ENCODE measurements around the gene IL17RA.
A peak's percentile ranks its signal among the peaks of the same experiment; 100 is the strongest.

Gene IL17RA

DNA sequence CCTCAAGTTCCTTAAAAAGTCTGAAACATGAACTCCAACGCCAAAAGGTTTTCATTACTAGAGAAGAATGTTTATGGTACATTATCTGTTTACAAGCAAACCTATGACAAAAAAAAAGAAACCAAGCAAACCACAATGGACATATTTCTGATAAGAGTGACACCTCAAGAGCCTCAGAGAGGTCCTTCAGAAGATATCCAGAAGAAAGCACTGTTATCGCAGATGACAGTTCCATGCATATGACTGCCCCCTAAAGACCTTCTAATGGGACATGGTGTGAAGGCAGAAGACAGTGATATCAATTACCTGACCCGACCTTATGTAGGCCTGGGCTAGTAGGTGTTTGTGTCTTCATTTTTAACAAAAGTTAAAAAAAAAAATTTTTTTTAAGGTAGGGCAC is 71.1 kb downstream of the IL17RA start:
- H3K4me2 ChIP-seq (ENCODE audit: low read depth, low read length), result no peak overlapping the region
- no peaks in the 10 kb centered on the region for H3K27me3 ChIP-seq (replicated peaks; ENCODE audit: insufficient read depth, low read length)
- H3K9me2 ChIP-seq (replicated peaks; ENCODE audit: insufficient read depth, low read length), result no peaks in the 10 kb centered on the region
- peaks cover 5% of the 10 kb centered on the region; the same call in 1 of the 2 replicates for H3K4me1 ChIP-seq (ENCODE audit: low read length)
- no peaks in the 10 kb centered on the region for H3K9me3 ChIP-seq (replicated peaks; ENCODE audit: insufficient read depth, low read length)
- no peaks in the 10 kb centered on the region for H4K20me1 ChIP-seq (ENCODE audit: insufficient read depth, low read length)
- no peak overlapping the region for H2AFZ ChIP-seq (ENCODE audit: low read length)
- no peaks in the 10 kb centered on the region for H3K36me3 ChIP-seq (replicated peaks; ENCODE audit: insufficient read depth, low read length)
- peaks cover 63% of the 10 kb centered on the region for H3K79me2 ChIP-seq (ENCODE audit: low read length)
- no peak overlapping the region for H3K4me3 ChIP-seq (ENCODE audit: low read length)
- DNase-seq, result no peak
- H3K9ac ChIP-seq (ENCODE audit: low read length), result no peak overlapping the region
- peaks cover 7% of the 10 kb centered on the region; the same call in 1 of the 2 replicates for H3F3A ChIP-seq (ENCODE audit: insufficient read depth, low read length)
- TF ChIP-seq CTCF (IDR thresholded peaks at IDR 0.05; ENCODE audit: low read length), result no peak
- TF ChIP-seq EZH2phosphoT487 (IDR thresholded peaks at IDR 0.05; ENCODE audit: low read length), result no peak
- no peak for TF ChIP-seq EZH2 (optimal IDR thresholded peaks at IDR 0.05; ENCODE audit: low read depth, low read length)
- H3K27ac ChIP-seq (ENCODE audit: low read length), result no peak overlapping the region

GRCh38 chr22:17157714-17158113 is 72.9 kb downstream of the IL17RA start:
- Histone ChIP-seq H3F3A (ENCODE audit: insufficient read depth, low read length) (peaks cover 7% of the 10 kb centered on the region; the same call in 1 of the 2 replicates), H3K4me3 (ENCODE audit: low read length) (no peak overlapping the region), H3K27ac (ENCODE audit: low read length) (no peak overlapping the region), H3K4me2 (ENCODE audit: low read depth, low read length) (peak overlapping the region; percentile 80; the same call in 1 of the 2 replicates), H3K4me1 (ENCODE audit: low read length) (peaks cover 5% of the 10 kb centered on the region; the same call in 1 of the 2 replicates), H3K9ac (ENCODE audit: low read length) (no peak overlapping the region), H3K9me3 (replicated peaks; ENCODE audit: insufficient read depth, low read length) (no peaks in the 10 kb centered on the region), H3K36me3 (replicated peaks; ENCODE audit: insufficient read depth, low read length) (no peaks in the 10 kb centered on the region), H2AFZ (ENCODE audit: low read length) (no peak overlapping the region), H3K9me2 (replicated peaks; ENCODE audit: insufficient read depth, low read length) (no peaks in the 10 kb centered on the region), H4K20me1 (ENCODE audit: insufficient read depth, low read length) (no peaks in the 10 kb centered on the region), H3K27me3 (replicated peaks; ENCODE audit: insufficient read depth, low read length) (no peaks in the 10 kb centered on the region), H3K79me2 (ENCODE audit: low read length) (peaks cover 51% of the 10 kb centered on the region)
- no peak for TF ChIP-seq EZH2 (optimal IDR thresholded peaks at IDR 0.05; ENCODE audit: low read depth, low read length)
- TF ChIP-seq EZH2phosphoT487 (IDR thresholded peaks at IDR 0.05; ENCODE audit: low read length), result no peak
- no peak for TF ChIP-seq CTCF (IDR thresholded peaks at IDR 0.05; ENCODE audit: low read length)
- DNase-seq, result no peak

GRCh38 chr22:17158176-17158567 is 73.4 kb downstream of the IL17RA start:
- no peak for DNase-seq
- Histone ChIP-seq H3K9me3 (replicated peaks; ENCODE audit: insufficient read depth, low read length) (no peaks in the 10 kb centered on the region), H3K27me3 (replicated peaks; ENCODE audit: insufficient read depth, low read length) (no peaks in the 10 kb centered on the region), H3K4me3 (ENCODE audit: low read length) (peak overlapping the region; percentile 87), H3K9ac (ENCODE audit: low read length) (peak overlapping the region; percentile 76; the same call in 1 of the 2 replicates), H3K4me1 (ENCODE audit: low read length) (peaks cover 5% of the 10 kb centered on the region; the same call in 1 of the 2 replicates), H3K4me2 (ENCODE audit: low read depth, low read length) (peak overlapping the region; percentile 80), H4K20me1 (ENCODE audit: insufficient read depth, low read length) (no peaks in the 10 kb centered on the region), H2AFZ (ENCODE audit: low read length) (peak overlapping the region; percentile 92), H3K36me3 (replicated peaks; ENCODE audit: insufficient read depth, low read length) (no peaks in the 10 kb centered on the region), H3K9me2 (replicated peaks; ENCODE audit: insufficient read depth, low read length) (no peaks in the 10 kb centered on the region), H3F3A (ENCODE audit: insufficient read depth, low read length) (peaks cover 7% of the 10 kb centered on the region; the same call in 1 of the 2 replicates), H3K79me2 (ENCODE audit: low read length) (peaks cover 46% of the 10 kb centered on the region), H3K27ac (ENCODE audit: low read length) (peak overlapping the region; percentile 72; the same call in 1 of the 2 replicates)
- TF ChIP-seq EZH2phosphoT487 (IDR thresholded peaks at IDR 0.05; ENCODE audit: low read length), result no peak
- TF ChIP-seq EZH2 (optimal IDR thresholded peaks at IDR 0.05; ENCODE audit: low read depth, low read length), result no peak
- no peak for TF ChIP-seq CTCF (IDR thresholded peaks at IDR 0.05; ENCODE audit: low read length)
